Left lung (tissue), 10 donors: ENCODE results near the gene THPO. TPM values are rescaled to one million over a fixed set of nuclear protein-coding genes. Genes with fewer than 3 reads are reported as not detected.

Source experiments
- ATAC-seq: fragments of 200-7000 bp; cut with Tn5 transposase; one replicate; pipeline ENCODE4 v1.9.1; 2020; ENCODE audit warnings: moderate library complexity
- DNase-seq, 4 donors: peaks; one replicate each; pipeline ENCODE4 v3.0.0-alpha.2; 2013 to 2020
- H3K27ac ChIP-seq, 2 donors: fragments of 200-600 bp; sonication (generic) in 1 of 2; one replicate each; pipeline versions ENCODE4 v1.5.0 to v1.8.0; 2020 to 2021
- H3K27me3 ChIP-seq, 2 donors: fragments of 200-600 bp; sonication (generic) in 1 of 2; one replicate each; pipeline versions ENCODE4 v1.5.0 to v1.8.0; 2020 to 2021
- H3K36me3 ChIP-seq, 2 donors: fragments of 200-600 bp; sonication (generic) in 1 of 2; one replicate each; pipeline versions ENCODE4 v1.5.0 to v1.8.0; 2020 to 2021
- H3K4me1 ChIP-seq, 2 donors: fragments of 200-600 bp; one replicate each; pipeline ENCODE4 v1.8.0; 2021
- H3K4me3 ChIP-seq, 2 donors: fragments of 200-600 bp; sonication (generic) in 1 of 2; one replicate each; pipeline versions ENCODE4 v1.5.0 to v1.8.0; 2020 to 2021; ENCODE audit warnings: mild to moderate bottlenecking in 1 of 2
- H3K9me3 ChIP-seq, 2 donors: fragments of 200-600 bp; sonication (generic) in 1 of 2; one replicate each; pipeline versions ENCODE4 v1.5.0 to v1.8.0; 2020 to 2021
- intact Hi-C, 2 donors: fragments of 100-400 bp; cut with DNase I; formaldehyde crosslinking; loops; one replicate each; pipeline versions ENCODE4 v1.11.2 to v1.14.2; 2022
- polyA plus RNA-seq, 6 donors: library from polyadenylated mRNA; unstranded; fragments of 120-200 nt; gene quantifications; one replicate each; pipeline ENCODE4 v1.2.1, GENCODE V29; 2013; ENCODE audit not compliant: insufficient read length in 6 of 6
- total RNA-seq, 2 donors: library from RNA; stranded (reverse); fragmentation: NEBNext Ultra II Directional; extraction: Animal tissue kit (Norgen Biotek cat#: 25700); gene quantifications; one replicate each; pipeline ENCODE4 v1.2.1, GENCODE V29; 2021
- TF ChIP-seq, protein P1 (sequence below), 2 donors: fragments of 200-600 bp; sonication (generic) in 1 of 2; IDR thresholded peaks; one replicate each; pipeline versions ENCODE4 v1.5.0 to v1.8.0; 2021; ENCODE audit warnings: antibody characterized with exemption in 2 of 2
- donor health status: DM: no; HTN: yes; CAD: no.
- donor health status: DM: no; HTN: no; CAD: no.

The THPO gene
- total and polyA plus RNA-seq, 8 donors = 0.23 to 2.3 (median 1.8) TPM

DNA sequence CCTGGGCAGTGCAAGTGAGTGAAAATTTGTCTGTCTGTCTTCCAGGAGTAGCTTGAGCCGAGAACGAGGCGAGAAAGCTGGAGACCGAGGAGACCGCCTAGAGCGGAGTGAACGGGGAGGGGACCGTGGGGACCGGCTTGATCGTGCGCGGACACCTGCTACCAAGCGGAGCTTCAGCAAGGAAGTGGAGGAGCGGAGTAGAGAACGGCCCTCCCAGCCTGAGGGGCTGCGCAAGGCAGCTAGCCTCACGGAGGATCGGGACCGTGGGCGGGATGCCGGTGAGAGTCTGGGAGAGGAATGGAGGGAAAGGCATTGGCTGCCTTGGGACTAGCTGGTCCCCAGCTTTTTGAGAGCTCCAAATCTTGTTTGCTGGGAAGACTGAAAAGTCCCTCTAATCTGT is 50.8 kb downstream of the THPO start:
- H3K36me3 ChIP-seq = peaks cover 30 to 100% of the 10 kb centered on the region in 2 donors
- no peak overlapping the region for H3K27ac ChIP-seq
- TF ChIP-seq, protein P1, sequence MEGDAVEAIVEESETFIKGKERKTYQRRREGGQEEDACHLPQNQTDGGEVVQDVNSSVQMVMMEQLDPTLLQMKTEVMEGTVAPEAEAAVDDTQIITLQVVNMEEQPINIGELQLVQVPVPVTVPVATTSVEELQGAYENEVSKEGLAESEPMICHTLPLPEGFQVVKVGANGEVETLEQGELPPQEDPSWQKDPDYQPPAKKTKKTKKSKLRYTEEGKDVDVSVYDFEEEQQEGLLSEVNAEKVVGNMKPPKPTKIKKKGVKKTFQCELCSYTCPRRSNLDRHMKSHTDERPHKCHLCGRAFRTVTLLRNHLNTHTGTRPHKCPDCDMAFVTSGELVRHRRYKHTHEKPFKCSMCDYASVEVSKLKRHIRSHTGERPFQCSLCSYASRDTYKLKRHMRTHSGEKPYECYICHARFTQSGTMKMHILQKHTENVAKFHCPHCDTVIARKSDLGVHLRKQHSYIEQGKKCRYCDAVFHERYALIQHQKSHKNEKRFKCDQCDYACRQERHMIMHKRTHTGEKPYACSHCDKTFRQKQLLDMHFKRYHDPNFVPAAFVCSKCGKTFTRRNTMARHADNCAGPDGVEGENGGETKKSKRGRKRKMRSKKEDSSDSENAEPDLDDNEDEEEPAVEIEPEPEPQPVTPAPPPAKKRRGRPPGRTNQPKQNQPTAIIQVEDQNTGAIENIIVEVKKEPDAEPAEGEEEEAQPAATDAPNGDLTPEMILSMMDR (IDR thresholded peaks at IDR 0.05) = no peak
- no peak overlapping the region for H3K4me3 ChIP-seq
- H3K9me3 ChIP-seq = no peaks in the 10 kb centered on the region
- intact Hi-C loops = no loop called here
- H3K4me1 ChIP-seq = peaks cover 0 to 16% of the 10 kb centered on the region in 2 donors
- ATAC-seq = no peak
- no peaks in the 10 kb centered on the region for H3K27me3 ChIP-seq
- DNase-seq = no peak

DNA sequence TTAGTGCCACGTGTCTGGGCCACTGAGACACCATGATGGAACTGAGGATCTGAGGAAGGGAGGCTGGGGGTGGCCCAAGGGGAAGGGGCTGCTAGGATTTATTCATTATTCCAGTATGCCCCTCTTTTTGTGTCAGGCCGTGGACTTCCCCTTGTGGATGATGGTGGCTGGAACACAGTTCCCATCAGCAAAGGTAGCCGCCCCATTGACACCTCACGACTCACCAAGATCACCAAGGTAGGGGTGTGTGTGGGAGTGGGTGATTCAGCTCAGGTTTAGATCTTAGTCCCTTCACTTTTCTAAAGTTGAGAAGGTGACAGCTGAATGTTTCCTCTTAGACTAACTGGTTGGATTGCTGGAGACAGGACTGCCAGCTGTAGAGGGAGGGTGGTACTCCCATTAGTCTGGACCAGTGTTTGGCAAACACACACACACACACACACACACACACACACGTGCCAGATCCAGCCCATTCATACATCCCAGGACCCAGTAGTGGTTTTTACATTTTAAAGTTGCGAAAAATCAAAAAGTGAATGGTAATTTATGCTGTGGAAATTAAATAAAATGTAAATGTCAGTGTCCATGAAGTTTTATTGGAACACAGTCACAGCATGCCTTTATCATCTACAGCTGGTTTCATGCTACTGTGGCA is 52.2 kb downstream of the THPO start:
- Histone ChIP-seq H3K27ac (no peak overlapping the region), H3K27me3 (no peaks in the 10 kb centered on the region), H3K36me3 (peaks cover 23 to 100% of the 10 kb centered on the region in 2 donors), H3K9me3 (no peaks in the 10 kb centered on the region), H3K4me3 (no peak overlapping the region), H3K4me1 (peaks cover 0 to 23% of the 10 kb centered on the region in 2 donors)
- intact Hi-C loops = no loop called here
- DNase-seq = no peak
- TF ChIP-seq, protein P1 (IDR thresholded peaks at IDR 0.05) = no peak
- ATAC-seq = no peak

DNA sequence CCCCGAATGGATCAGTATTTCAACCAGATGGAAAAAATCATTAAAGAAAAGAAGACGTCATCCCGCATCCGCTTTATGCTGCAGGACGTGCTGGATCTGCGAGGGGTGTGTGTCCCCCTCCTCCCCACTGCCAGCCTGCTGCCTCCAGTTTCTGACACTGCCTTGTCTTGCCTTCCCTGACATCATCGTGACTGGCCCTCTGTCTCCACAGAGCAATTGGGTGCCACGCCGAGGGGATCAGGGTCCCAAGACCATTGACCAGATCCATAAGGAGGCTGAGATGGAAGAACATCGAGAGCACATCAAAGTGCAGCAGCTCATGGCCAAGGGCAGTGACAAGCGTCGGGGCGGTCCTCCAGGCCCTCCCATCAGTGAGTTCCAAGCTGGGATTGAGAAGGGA is 52.7 kb downstream of the THPO start:
- TF ChIP-seq, protein P1 (IDR thresholded peaks at IDR 0.05) = no peak
- intact Hi-C loops = no loop called here
- Histone ChIP-seq H3K4me1 (peaks cover 3 to 28% of the 10 kb centered on the region in 2 donors), H3K27ac (no peak overlapping the region), H3K36me3 (peaks cover 22 to 100% of the 10 kb centered on the region in 2 donors), H3K4me3 (no peak overlapping the region), H3K27me3 (no peaks in the 10 kb centered on the region), H3K9me3 (no peaks in the 10 kb centered on the region)
- DNase-seq = no peak
- no peak for ATAC-seq

DNA sequence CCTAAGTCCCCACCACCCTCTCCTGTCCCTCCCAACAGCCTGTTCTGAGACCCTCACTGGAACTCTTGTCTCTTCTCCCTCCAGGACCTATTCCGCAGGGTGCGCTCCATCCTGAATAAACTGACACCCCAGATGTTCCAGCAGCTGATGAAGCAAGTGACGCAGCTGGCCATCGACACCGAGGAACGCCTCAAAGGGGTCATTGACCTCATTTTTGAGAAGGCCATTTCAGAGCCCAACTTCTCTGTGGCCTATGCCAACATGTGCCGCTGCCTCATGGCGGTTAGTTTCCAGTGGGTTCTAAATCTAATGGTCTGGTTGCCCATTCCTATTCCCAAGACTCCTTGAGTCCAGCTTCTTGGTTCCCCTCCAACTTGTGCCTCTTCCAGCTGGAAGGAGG is 54.3 kb downstream of the THPO start:
- TF ChIP-seq, protein P1 (IDR thresholded peaks at IDR 0.05) = no peak
- Histone ChIP-seq H3K9me3 (no peaks in the 10 kb centered on the region), H3K27me3 (no peaks in the 10 kb centered on the region), H3K4me3 (no peak overlapping the region), H3K36me3 (peaks cover 18 to 89% of the 10 kb centered on the region in 2 donors), H3K27ac (no peak overlapping the region), H3K4me1 (peaks cover 15 to 42% of the 10 kb centered on the region in 2 donors)
- intact Hi-C loops = no loop called here
- no peak for DNase-seq
- ATAC-seq = no peak

DNA sequence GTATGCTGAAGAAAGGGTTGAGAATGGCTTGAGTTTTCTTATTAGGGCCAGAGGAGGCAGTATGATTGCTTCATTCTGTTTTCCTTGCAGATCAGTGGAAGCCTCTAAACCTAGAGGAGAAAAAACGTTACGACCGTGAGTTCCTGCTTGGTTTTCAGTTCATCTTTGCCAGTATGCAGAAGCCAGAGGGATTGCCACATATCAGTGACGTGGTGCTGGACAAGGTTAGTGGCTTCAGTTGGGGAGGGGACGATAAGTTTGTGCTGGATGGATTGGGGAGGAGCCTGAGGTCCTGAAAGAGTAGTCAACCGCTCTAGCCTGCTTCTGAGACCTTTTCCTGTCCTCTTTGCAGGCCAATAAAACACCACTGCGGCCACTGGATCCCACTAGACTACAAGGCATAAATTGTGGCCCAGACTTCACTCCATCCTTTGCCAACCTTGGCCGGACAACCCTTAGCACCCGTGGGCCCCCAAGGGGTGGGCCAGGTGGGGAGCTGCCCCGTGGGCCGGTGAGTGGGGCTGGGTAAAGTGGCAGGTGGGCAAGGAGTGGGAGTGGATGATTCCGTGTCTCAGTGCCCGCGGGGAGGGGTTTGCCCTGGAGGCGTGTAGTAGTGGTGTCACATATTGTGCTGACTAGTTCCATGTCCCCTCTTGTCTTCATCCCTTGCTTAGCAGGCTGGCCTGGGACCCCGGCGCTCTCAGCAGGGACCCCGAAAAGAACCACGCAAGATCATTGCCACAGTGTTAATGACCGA is 55.1 kb downstream of the THPO start:
- no peak for ATAC-seq
- Histone ChIP-seq H3K27ac (no peak overlapping the region), H3K4me1 (peaks cover 19 to 50% of the 10 kb centered on the region in 2 donors), H3K9me3 (no peaks in the 10 kb centered on the region), H3K36me3 (peaks cover 14 to 89% of the 10 kb centered on the region in 2 donors), H3K27me3 (no peaks in the 10 kb centered on the region), H3K4me3 (no peak overlapping the region)
- no peak for DNase-seq
- intact Hi-C loops = no loop called here
- TF ChIP-seq, protein P1 (IDR thresholded peaks at IDR 0.05) = no peak
